Measurements from ENCODE around the gene PKP4. TPM values are rescaled to one million over a fixed set of nuclear protein-coding genes. Genes with fewer than 3 reads are reported as not detected.

The PKP4 gene
- total and polyA plus RNA-seq, 7 donors: 6.8 to 23.8 (median 18.0) TPM

DNA sequence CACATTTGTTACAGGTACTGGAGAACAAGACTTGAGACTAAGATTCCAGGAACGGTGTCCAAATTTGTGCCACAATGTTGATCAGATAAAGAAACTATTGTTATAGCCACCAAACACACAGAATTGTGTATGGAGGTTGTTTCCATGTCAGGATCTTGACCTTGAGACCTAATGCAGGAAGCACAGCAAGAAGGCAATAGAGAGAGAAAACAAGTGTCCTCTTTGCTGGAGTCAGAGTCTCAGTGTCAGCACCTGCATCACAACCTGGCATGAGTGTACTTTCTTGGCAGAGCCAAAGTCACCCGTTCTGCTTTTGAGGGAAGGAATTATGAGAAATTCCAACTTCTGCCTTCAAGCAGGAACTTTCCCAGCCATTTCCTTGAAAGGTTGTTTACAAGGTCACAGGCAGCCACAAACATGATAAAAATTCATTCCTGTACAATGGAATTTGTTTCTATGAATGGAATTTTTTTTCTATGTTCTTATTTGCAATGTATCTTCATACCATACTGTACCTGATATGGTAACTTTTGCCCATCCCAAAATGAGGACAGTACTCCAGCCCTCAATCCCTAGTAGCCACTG is 118.4 kb downstream of the PKP4 start:
- 46 to 54% (median 50%) methylated on average over 2 of the region's 2 CpGs for whole genome bisulfite sequencing, 3 donors
- no peak for DNase-seq
- no peaks in the 10 kb centered on the region for H3K27me3 ChIP-seq (ENCODE audit: insufficient read depth in 3 of 3, low read length in 2 of 3)
- H3K9me3 ChIP-seq: no peaks in the 10 kb centered on the region
- H3K4me3 ChIP-seq: no peak overlapping the region
- intact Hi-C loops (cut with DNase I): no loop called here
- TF ChIP-seq, protein P1, sequence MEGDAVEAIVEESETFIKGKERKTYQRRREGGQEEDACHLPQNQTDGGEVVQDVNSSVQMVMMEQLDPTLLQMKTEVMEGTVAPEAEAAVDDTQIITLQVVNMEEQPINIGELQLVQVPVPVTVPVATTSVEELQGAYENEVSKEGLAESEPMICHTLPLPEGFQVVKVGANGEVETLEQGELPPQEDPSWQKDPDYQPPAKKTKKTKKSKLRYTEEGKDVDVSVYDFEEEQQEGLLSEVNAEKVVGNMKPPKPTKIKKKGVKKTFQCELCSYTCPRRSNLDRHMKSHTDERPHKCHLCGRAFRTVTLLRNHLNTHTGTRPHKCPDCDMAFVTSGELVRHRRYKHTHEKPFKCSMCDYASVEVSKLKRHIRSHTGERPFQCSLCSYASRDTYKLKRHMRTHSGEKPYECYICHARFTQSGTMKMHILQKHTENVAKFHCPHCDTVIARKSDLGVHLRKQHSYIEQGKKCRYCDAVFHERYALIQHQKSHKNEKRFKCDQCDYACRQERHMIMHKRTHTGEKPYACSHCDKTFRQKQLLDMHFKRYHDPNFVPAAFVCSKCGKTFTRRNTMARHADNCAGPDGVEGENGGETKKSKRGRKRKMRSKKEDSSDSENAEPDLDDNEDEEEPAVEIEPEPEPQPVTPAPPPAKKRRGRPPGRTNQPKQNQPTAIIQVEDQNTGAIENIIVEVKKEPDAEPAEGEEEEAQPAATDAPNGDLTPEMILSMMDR (IDR thresholded peaks at IDR 0.05): no peak
- H3K27ac ChIP-seq: no peak overlapping the region
- H3K36me3 ChIP-seq (ENCODE audit: insufficient read depth in 1 of 2, low read depth in 1 of 2): no peaks in the 10 kb centered on the region
- no peaks in the 10 kb centered on the region for H3K4me1 ChIP-seq
- ATAC-seq: no peak

GRCh38 chr2:158577141-158577540 is 120.4 kb downstream of the PKP4 start:
- Histone ChIP-seq H3K36me3 (ENCODE audit: insufficient read depth in 1 of 2, low read depth in 1 of 2) (no peaks in the 10 kb centered on the region), H3K4me3 (no peak overlapping the region), H3K27me3 (ENCODE audit: insufficient read depth in 3 of 3, low read length in 2 of 3) (no peaks in the 10 kb centered on the region), H3K4me1 (no peaks in the 10 kb centered on the region), H3K27ac (no peak overlapping the region), H3K9me3 (no peaks in the 10 kb centered on the region)
- intact Hi-C loops (cut with DNase I): no loop called here
- ATAC-seq (no peak), DNase-seq (no peak)
- 66 to 88% (median 69%) methylated on average over 5 of the region's 5 CpGs for WGBS, 3 donors
- TF ChIP-seq, protein P1 (IDR thresholded peaks at IDR 0.05): no peak

- TF ChIP-seq, protein P1 (IDR thresholded peaks at IDR 0.05): no peak
- no peaks in the 10 kb centered on the region for H3K4me1 ChIP-seq
- H3K27me3 ChIP-seq (ENCODE audit: insufficient read depth in 3 of 3, low read length in 2 of 3): no peaks in the 10 kb centered on the region
- WGBS, 3 donors: 96 to 100% (median 100%) methylated on average over 1 of the region's 1 CpG
- DNase-seq: no peak
- no peaks in the 10 kb centered on the region for H3K36me3 ChIP-seq (ENCODE audit: insufficient read depth in 1 of 2, low read depth in 1 of 2)
- no peaks in the 10 kb centered on the region for H3K9me3 ChIP-seq
- intact Hi-C loops (cut with DNase I): no loop called here
- no peak overlapping the region for H3K27ac ChIP-seq
- no peak for ATAC-seq
- H3K4me3 ChIP-seq: no peak overlapping the region
These were observed 122.1 kb downstream of the PKP4 start for GRCh38 chr2:158578703-158579330.

GRCh38 chr2:158579928-158580327 is 123.2 kb downstream of the PKP4 start:
- H3K4me1 ChIP-seq: no peaks in the 10 kb centered on the region
- no peak overlapping the region for H3K27ac ChIP-seq
- ATAC-seq: no peak
- no peaks in the 10 kb centered on the region for H3K9me3 ChIP-seq
- WGBS, 3 donors: 88 to 91% (median 91%) methylated on average over 2 of the region's 2 CpGs
- no peak overlapping the region for H3K4me3 ChIP-seq
- no peaks in the 10 kb centered on the region for H3K27me3 ChIP-seq (ENCODE audit: insufficient read depth in 3 of 3, low read length in 2 of 3)
- intact Hi-C loops (cut with DNase I): no loop called here
- no peak for DNase-seq
- TF ChIP-seq, protein P1 (IDR thresholded peaks at IDR 0.05): no peak
- H3K36me3 ChIP-seq (ENCODE audit: insufficient read depth in 1 of 2, low read depth in 1 of 2): no peaks in the 10 kb centered on the region

- no peak overlapping the region for H3K4me3 ChIP-seq
- 87 to 94% (median 92%) methylated on average over 2 of the region's 2 CpGs for WGBS, 3 donors
- no peaks in the 10 kb centered on the region for H3K36me3 ChIP-seq (ENCODE audit: insufficient read depth in 1 of 2, low read depth in 1 of 2)
- TF ChIP-seq, protein P1 (IDR thresholded peaks at IDR 0.05): no peak
- no peaks in the 10 kb centered on the region for H3K27me3 ChIP-seq (ENCODE audit: insufficient read depth in 3 of 3, low read length in 2 of 3)
- no peaks in the 10 kb centered on the region for H3K4me1 ChIP-seq
- no peak for DNase-seq
- no peak overlapping the region for H3K27ac ChIP-seq
- no peak for ATAC-seq
- intact Hi-C loops (cut with DNase I): no loop called here
- no peaks in the 10 kb centered on the region for H3K9me3 ChIP-seq
These were observed 124.0 kb downstream of the PKP4 start for GRCh38 chr2:158580760-158581159.
